AG09309 (cell line): ENCODE results near the gene UCN2.
"Not testable (repeated sequence)": the region's sequence is repeated elsewhere in the genome, so short reads cannot be mapped to it uniquely, and the experiment has no call there.

Experiments used
- DNase-seq: peaks from one replicate; pipeline ENCODE4 v3.0.0-alpha.2; 2010; ENCODE audit warnings: low read depth
- H3K4me3 ChIP-seq: 2 replicates; pipeline ENCODE4 v1.5.1; 2011; ENCODE audit warnings: mild to moderate bottlenecking, low read depth, low read length, moderate library complexity; ENCODE audit not compliant: control insufficient read depth
- TF ChIP-seq, protein P1 (sequence below): IDR thresholded peaks from 2 replicates; pipeline ENCODE4 v1.5.1; 2011; ENCODE audit warnings: mild to moderate bottlenecking, low read depth, low read length, inconsistent platforms; ENCODE audit not compliant: insufficient read depth, control insufficient read depth; ENCODE audit errors: missing control alignments

UCN2 gene

DNA sequence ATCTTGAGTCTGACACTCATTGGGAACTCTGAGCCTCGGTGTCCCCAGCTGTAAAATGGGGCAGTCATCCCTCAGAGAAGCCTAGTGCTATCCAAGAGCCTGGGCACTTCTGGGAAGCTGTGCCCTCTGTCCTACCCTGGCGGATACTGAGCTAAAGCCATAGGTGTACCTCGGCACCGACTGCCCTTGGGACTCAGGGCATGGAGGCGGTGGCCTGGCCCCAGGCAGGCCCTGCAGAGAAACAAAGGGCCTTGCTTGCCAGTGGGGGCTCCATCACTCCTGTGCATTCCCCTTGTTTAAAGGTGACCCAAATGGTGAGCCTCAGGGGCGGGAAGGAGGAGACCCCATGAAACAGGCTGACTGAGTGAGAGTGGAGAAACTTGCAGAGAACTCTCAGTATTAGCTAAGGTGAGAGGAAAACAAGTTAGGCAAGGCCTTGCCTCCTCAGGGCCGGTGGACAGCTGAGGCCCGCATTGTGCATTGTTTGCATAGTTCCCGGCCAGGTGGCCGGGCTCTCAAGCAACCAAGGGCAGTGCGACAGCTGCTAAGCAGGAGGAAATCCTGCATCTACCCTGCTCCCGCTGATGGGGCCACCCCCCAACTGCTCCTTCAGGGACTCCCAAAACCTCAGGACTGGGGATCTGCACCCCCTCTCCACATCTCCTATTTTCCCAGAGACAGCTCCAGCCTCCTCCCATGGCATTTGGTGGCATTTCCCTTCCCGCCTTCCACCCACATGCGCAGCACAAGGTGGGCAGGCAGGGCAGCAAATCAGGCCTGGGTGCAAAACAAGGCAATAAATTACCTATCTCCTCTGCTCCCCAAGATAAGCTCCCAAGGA lies 11.2 kb downstream of the UCN2 start:
- DNase-seq, result no peak
- TF ChIP-seq, protein P1, sequence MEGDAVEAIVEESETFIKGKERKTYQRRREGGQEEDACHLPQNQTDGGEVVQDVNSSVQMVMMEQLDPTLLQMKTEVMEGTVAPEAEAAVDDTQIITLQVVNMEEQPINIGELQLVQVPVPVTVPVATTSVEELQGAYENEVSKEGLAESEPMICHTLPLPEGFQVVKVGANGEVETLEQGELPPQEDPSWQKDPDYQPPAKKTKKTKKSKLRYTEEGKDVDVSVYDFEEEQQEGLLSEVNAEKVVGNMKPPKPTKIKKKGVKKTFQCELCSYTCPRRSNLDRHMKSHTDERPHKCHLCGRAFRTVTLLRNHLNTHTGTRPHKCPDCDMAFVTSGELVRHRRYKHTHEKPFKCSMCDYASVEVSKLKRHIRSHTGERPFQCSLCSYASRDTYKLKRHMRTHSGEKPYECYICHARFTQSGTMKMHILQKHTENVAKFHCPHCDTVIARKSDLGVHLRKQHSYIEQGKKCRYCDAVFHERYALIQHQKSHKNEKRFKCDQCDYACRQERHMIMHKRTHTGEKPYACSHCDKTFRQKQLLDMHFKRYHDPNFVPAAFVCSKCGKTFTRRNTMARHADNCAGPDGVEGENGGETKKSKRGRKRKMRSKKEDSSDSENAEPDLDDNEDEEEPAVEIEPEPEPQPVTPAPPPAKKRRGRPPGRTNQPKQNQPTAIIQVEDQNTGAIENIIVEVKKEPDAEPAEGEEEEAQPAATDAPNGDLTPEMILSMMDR, result no peak

DNA sequence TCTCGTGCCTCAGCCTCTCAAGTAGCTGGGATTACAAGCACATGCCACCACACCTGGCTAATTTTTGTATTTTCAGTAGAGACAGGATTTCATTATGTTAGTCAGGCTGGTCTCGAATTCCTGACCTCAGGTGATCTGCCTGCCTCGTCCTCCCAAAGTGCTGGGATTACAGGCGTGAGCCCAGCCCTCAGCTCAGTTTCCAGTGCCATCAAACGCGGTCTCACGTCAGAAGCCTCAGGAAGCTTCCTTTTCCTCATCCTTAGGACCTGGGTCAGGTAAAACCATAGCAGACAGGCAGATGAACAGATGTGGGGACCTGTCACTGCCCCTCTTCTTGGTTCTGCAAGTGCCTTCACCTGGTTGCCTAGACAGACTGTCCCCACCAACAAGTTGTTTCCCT lies 11.9 kb downstream of the UCN2 start:
- DNase-seq, H3K4me3 ChIP-seq: not testable (repeated sequence)

More for the DNA sequence above, 11.2 kb downstream of the UCN2 start:
- H3K4me3 ChIP-seq, result no peak overlapping the region

DNA sequence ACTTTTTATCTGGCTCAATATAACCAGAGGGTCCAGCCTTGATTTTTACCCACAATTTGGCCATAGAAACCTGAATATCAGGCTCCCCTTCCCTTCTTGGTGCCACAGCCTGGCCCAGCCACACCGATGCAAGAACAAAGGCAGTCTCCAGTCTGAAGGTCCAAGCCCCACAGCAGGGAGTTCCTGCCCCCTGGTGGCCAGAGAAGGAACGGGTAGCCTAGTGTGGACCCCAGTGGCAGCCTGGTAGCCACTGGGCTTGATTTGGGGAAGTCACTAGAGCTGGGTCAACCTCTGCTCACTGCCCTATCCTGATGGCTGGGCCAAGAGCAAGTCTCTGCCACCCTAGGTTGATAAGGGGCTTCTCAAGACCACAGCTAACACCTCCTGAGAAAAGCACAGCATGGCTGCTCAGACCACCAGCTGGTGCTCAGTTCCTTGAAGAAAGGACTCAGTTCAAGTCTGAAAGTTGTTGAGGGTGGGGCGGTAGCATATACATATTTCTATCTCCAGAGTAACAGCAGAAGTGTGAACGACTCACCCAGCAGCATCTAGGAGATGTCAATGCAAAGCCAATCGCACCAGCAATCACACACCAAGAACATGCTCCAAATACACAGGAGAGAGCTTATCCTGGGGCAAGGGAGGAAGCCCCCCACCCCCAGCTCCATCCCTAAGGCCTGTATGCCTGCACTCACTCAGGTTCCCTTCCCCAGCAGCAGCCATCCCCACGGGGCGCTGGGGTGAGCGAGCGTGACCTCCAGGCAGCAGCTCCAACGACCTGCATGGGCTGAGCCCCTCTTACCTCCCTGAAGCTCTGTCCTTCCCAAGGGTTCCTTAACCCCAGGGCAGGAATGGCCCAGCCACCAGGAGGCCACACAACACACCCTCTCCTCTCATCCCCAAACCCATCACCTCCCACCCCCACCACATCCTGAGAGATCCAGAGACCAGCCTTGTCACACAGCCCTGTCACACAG lies 14.6 kb downstream of the UCN2 start:
- TF ChIP-seq, protein P1, result peak; percentile 96
- DNase-seq, result no peak
- H3K4me3 ChIP-seq, result no peak overlapping the region

DNA sequence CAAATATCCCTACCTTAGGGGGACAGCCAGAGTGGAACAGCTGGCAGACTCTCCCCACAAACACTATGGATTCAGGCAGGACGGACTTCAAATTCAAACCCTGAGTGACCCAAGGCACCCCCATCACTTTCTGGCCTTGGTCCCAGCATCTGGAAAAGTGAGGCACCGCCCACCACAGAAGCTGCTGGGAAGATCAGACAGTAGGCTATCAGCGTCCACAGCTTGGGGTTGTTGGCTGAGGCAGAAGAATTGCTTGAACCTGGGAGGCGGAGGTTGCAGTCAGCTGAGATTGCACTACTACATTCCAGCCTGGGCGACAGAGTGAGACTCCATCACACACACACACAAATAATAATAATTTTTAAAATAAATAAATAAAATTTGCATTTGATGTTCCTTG lies 15.5 kb downstream of the UCN2 start:
- DNase-seq, result no peak
- H3K4me3 ChIP-seq, result no peak overlapping the region
- TF ChIP-seq, protein P1, result no peak

DNA sequence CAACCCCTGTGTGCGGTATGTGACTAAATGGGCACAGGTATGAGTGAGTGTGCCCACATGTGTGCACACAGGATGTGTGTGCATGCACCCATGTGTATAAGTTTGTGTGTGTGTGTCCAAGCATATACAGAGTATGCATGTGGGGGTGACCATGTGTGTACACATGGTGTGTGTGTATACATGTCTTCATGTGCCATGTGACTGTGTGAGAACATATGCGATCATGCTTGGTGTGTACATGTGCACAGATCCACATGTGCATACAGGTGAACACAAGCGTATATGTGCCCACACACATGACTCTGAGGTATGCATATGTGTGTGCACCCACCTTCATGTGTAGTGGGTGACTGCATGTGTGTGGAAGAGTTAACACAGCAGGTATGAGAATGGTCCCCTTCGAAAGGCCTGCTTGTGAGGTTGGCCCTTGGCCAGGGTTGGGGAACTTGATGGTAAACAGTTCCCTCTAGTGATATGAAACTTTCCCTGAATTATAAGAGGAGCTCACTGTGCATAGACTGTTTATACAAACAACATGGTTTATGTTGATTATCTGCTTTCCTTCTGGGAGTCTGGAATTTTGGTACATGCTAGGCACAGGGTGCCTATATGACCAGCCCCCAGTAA lies 17.3 kb downstream of the UCN2 start:
- TF ChIP-seq, protein P1, result no peak
- DNase-seq, result no peak
- H3K4me3 ChIP-seq, result no peak overlapping the region

DNA sequence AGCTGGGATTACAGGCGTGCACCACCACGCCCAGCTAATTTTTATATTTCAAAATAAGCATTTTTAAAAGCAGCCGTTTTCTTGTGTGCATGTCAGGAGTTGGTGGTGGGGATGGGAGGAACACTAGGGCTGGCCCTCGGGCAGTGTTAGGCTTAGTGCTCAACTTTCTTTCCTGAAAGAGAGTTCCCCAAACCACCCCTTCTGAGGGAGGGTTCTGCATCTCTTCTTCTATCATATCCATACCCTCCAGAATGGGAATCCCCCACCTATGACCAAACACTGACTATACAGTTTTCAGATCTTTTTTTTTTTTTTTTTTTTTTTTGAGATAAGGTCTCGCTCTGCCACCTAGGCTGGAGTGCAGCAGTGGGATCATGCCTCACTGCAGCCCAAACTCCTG lies 19.4 kb downstream of the UCN2 start:
- H3K4me3 ChIP-seq, result no peak overlapping the region
- TF ChIP-seq, protein P1, result no peak
- DNase-seq, result no peak

DNA sequence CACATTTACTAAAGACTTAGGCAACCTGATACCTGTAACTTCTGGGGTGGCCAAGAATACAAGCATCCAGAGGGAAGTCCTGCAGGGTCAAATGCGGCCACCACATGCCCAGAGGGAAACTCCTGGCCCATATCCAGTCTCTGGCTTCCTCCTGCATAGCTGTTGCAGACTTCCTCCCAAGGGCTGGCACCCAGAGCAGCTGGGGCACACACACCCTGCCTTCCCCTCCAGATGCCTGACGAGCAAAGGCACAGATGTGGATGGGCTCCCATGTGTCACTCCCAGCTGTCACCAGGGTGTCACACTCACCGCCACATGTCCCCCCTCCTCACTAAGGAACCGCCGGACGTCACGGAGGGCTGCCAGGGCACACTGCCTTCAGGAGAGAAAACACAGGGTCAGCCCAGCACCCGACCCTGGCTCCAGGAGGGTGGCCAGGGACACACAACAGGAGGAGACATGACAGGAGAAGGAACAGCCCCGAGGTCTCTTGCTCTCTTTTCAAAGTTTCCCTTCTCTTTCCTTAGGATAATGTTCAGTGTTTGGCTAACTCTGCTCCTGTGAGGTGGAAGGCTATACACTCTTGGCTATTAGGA lies 20.2 kb downstream of the UCN2 start:
- TF ChIP-seq, protein P1, result no peak
- no peak for DNase-seq
- no peak overlapping the region for H3K4me3 ChIP-seq
